ENCODE data around the gene CDH11.

GRCh38 chr16:65003621-65004020 is 118.2 kb downstream of the CDH11 start:
- TF ChIP-seq, protein P1, sequence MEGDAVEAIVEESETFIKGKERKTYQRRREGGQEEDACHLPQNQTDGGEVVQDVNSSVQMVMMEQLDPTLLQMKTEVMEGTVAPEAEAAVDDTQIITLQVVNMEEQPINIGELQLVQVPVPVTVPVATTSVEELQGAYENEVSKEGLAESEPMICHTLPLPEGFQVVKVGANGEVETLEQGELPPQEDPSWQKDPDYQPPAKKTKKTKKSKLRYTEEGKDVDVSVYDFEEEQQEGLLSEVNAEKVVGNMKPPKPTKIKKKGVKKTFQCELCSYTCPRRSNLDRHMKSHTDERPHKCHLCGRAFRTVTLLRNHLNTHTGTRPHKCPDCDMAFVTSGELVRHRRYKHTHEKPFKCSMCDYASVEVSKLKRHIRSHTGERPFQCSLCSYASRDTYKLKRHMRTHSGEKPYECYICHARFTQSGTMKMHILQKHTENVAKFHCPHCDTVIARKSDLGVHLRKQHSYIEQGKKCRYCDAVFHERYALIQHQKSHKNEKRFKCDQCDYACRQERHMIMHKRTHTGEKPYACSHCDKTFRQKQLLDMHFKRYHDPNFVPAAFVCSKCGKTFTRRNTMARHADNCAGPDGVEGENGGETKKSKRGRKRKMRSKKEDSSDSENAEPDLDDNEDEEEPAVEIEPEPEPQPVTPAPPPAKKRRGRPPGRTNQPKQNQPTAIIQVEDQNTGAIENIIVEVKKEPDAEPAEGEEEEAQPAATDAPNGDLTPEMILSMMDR (IDR thresholded peaks at IDR 0.05; ENCODE audit: low read depth, low read length, missing input control), result no peak
- TF ChIP-seq YY1 (IDR thresholded peaks at IDR 0.05), result no peak

Data from liver (tissue), 2 donors.